HG03442 (cell line): ENCODE results near the gene BCAS3.

Source experiments
- ATAC-seq: cut with Tn5 transposase; IDR thresholded peaks from one replicate; pipeline ENCODE4 v1.9.1; 2021; ENCODE audit warnings: mild to moderate bottlenecking, moderate library complexity; ENCODE audit not compliant: unreplicated experiment

Gene BCAS3

DNA sequence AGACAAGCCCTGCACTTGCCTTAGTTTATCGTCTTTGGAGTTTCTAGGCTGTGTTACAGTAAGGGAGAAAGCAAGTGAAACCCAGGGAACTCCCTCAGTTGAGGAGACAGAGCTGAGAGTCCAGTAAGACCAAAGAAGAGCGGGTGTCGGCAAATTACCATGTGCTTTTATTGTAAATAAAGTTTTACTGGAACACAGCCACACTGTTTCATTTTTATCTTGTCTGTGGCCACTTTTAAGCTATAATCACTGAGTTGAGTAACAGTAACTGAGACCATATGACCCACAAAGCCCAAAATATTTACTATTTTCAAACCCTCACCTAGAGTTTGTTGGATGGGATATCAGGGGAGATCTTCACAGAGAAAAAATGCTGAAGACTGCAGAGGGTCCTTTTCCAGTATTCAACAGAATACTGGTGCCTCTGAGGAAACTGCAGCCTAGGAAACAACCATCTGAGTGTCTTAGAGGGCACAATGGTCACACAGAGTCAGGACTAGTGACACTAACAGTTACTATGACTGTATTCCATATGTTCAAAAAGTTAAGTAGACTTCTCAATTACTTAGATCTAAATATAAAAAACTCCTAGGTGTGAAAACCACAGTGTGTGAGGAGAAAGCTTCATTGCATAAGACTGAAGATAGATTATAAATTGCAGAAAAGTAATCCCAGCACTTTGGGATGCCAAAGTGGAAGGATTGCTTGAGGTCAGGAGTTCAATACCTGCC is 370.9 kb downstream of the BCAS3 start:
- no peak for ATAC-seq

DNA sequence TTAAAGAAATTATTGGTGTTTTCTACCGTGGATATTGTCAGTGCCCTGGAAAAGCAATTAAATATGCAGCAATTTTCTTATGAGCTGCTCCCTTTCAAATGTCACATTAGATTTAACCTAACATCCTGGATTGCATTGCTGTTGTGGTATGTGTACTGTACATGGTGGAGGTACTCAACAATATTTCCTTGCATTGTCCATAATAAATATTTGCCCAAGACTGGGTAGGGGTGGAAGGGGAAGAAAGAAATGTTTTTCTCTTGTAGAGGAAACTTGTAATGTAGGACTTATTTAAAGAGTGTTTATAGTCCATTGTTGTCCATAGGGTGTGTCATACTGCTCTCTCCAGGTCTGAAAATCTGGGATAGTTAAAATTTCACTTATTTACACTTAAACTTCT is 375.8 kb downstream of the BCAS3 start:
- ATAC-seq = no peak

DNA sequence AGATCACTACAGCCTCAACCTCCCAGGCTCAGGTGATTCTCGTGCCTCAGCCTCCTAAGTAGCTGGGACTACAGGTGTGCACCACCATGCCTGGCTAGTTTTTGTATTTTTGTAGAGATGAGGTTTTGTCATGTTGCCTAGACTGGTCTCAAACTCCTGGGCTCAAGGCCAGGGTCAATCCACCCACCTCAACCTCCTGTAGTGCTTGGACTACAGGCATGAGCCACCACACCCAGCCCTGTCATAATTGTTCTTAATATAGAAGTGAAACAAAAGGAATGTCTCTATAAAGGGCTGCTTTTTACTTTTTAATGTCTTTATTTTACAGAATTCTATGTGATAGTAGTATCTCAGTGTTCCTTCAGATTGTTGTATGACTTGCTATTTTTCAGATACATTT is 376.8 kb downstream of the BCAS3 start:
- no peak for ATAC-seq

DNA sequence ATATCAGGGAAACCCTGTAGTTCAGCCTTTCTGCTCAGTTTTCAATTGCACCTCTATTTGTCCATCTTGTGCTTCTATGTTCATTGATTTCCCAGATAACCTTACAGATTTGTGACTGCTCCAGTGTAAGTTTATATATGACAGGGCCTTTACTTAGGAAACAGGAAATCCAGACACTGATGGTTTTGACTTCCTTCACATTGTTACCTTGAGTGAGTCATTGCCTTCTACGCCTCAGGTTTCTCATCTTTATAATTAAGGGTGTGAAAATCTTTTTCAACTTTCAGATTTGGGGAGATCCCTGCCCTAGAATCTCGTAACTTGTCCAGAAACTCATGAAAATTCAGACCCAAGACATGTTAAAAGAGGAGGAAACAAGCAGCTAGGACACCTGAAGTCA is 379.6 kb downstream of the BCAS3 start:
- no peak for ATAC-seq

DNA sequence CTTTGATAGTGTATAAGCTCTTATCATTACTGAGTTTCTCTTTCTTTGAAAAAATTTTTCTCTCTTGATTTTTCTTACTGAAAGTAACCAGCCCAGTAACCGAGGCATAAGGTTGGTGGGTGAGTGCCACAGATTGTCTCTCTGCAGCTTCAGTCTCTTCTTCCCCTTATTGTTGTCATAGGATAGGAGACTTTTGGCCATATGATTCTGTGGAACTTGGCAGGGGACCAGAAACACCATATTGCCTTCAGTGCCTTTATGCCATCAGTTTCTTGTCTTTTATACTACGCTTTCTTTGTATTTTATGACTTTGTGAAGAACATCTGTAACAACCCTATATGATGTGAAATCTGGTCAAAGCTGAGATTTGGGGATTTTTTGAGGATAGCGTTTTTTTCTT is 380.4 kb downstream of the BCAS3 start:
- no peak for ATAC-seq

DNA sequence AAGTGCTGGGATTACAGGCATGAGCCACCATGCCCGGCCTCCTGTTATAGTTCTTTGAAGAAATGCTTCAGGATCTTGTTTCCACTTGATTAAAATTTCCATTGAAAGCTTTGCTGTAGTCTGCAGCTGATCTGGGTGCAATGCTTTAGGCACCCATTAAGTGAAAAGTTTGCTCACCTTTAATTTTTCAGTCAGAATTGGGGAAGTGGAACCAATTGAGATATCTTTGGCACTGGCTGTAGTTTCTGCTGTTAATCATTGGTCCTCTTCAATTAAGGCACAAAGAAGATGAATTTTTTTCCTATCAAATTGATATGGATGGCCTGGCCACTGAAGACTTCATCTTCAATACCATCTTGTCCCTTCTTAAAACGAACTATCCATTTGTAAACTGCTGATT is 385.9 kb downstream of the BCAS3 start:
- ATAC-seq = no peak

DNA sequence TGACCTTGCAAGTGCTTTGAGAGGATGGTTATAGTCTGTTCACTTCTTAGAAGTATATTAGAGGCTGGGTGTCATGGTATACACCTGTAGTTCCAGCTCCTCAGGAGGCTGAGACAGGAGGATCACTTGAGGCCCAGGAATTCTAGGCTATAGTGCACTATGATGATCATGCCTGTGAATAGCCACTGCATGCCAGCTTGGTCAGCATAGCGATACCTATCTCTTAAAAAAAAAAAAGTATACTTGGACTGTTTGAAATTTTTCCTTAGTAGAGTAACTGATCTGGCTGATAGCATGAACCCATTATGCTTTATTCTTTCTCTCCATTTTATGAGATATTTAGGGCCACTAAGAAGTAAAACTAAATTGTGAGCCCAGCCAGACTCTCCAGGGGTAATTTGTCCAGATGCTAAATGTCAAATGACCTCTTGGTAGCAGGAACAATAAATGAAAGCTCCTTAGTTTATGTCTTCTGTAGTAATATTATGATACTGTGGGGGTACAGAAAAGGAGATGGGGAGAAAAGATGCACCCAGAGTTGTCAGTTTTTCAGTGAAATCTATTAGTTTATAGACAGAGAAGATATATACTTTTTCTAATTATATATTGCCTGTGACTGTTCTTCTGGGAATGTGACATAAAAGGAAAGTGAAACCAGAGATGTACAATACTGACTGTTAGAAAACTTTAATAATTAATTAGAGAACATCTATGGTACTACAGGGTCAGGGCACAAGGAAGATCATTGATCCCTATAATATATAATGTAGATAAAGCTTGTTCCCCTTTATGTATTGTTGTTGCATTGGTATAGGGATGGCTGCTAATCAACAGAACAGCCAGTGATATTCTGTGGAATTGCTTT is 386.7 kb downstream of the BCAS3 start:
- ATAC-seq = no peak

DNA sequence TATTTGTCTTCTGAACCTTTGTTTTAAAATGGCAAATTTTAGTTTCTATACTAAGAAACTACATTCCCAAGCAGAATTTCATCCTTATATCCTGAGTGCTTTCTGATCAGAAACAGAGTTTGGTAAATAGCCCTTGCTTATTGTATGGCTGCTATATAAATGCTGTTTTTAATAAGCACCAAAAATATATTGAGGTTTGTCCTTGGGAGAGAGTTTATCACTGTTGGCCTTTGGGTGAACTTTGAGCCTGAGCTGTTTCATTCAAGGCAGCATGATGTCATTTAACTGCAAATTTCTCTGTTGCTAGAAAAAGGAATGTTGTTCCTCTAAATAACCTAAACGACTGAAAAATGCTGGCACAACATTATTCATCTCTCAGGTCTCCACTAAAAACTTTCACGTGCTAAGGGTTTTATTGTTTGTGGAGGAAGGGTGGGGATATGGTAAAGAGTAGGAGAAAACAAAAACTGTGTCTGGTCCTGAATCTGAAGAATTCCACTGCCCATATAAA is 387.7 kb downstream of the BCAS3 start:
- ATAC-seq = no peak

DNA sequence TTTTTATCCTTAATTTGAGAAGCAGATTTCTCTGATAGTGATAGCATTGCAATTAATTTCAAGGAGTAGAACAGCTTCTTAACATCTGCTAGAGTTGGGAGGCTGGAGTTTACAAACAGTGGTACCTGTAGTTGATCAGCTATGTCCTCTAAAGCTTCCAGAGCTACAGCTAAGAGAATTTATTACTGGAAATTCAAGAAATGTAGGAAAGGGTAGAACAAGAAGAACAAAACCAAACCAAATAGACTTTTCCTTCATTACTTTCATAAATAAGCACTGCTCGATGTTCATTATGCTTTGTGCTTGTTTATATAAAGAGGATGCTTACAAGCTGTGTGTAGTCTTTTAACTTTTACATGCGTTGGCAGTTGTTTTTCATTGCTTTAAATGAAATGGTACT is 388.4 kb downstream of the BCAS3 start:
- ATAC-seq = no peak

DNA sequence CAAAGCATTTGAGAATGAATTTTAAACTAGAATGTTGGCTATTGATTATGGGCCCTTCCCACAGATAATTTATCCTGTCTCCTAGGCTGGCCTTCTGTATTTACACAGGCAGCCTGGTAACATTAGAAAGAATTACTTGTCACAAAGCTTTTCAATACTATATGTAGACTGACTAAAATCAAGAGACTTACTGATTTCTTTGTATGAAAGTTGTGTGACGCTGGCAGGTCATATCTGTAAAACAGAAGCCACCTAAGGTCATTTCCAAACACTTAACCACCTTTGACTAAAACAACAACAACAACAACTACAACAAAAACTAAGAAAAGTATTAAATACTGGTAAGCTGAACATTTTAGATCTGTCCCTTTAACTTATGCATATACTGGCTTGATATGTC is 393.0 kb downstream of the BCAS3 start:
- ATAC-seq = no peak

DNA sequence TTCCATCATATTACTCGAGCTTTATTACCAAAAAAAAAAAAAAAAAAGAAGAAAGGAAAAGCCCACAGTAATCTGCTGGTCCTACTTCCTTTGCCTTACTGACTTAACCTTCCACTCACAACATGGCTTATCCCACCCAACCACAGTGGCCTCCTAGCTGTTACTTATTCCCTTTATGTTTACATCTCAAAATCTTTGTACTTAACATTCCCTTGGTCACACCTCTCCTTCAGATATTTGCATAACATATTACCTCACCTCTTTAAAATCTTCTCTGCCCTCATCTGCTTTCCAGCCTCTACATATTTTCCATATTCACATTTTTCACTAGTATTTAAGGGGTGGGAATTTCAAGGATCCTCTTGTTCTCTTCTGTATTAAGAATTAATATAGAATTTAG is 395.0 kb downstream of the BCAS3 start:
- ATAC-seq = no peak

DNA sequence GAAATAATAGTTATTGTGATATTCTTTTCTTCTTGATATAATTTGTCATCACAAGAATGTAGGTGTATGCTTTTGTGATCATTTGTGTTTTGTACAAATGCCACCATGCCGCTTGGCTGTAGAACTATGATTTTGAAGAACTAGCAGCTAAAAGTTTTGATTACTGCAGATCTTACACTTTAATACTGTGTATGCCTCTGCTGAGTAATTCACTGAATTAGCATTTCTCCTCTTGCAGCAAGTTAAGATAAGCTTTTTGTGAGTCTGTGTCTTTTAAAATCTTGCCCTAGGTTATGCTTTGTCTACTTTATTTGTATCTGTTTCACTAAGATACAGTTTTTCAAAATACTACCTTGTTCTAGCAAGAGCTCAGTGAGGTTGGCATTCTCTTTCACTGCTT is 395.5 kb downstream of the BCAS3 start:
- ATAC-seq = no peak

DNA sequence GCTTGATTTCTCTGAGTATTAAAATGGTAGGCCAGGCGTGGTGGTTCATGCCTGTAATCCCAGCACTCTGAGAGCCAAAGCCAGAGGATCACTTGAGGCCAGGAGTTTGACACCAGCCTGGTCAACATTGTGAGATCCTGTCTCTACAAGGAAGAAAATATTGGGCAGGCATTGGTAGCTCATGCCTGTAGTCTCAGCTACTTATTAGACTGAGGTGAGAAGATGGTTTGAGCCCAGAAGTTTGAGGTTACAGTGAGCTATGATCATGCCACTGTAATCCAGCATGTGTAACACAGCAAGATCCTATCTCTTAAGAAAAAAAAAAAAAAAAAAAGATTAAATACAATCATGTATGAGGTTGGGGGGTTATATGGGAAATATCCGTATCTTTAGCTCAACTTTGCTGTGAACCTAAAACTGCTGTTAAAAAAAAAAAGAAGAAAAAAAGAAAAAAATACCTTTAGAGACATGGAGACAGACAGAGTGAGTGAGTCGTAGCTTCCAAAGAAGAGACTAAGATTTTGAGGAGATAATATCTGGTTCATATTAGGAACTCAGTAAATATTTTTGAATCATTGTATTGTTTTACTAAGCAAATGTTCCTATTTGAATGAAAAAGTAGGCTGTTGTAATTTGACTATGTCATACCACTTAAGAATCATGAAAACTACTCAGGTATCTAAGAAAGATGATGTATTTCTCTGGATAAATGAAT is 396.3 kb downstream of the BCAS3 start:
- ATAC-seq = no peak

DNA sequence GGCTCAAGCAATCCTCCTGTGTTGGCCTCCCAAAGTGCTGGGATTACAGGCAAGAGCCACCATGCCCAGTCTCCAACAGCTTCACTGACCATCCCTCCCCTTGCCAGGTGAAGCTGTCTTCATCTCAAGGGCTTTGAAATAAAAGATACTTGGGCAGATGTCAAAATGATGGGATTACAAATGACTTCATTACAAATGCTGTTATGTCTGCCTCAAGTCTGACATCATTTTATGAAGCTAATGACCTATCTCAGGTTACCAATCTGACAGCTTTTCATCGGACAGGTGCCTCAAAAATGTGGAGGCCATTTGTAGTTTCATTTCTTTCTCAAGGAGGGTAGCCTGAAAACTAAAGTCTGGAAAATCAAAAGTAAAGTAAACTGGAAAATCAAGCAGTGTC is 398.3 kb downstream of the BCAS3 start:
- no peak for ATAC-seq

DNA sequence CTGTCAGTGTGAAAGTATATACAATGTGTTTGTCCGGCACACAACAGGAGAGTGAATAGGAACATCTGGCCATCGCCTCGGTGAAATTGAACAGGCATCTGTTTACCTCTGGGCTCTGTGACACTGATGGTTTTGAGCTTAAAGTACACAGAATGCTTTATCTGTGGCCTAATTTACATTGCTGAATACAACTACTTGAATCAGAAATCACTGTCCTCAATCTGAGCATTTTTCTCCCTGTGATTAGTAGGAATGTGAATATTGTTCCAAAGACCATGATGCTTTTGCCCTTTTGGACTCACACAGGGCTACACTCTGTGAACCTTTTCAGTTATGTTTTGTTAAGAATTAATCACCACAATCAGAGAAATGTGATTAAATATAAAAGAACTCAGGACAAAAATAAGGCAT is 399.0 kb downstream of the BCAS3 start:
- ATAC-seq = no peak

DNA sequence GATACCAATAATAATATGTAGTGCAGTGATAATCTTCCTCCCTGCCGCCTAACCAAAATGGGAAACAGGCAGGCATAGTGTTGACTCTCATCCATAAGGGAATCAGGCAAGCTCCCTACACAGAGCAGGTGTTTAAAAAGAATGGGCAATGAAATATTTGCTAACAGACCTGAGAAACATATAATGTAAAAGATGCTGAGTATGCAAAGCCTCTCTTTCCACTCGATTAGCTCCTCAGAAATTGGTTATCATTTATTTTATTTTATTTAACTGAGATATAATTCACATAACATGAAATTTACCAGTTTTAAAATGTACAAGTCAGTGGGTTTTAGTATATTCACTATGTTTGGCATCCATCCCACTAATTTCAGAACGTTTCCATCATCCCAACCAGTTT is 404.3 kb downstream of the BCAS3 start:
- ATAC-seq = no peak

DNA sequence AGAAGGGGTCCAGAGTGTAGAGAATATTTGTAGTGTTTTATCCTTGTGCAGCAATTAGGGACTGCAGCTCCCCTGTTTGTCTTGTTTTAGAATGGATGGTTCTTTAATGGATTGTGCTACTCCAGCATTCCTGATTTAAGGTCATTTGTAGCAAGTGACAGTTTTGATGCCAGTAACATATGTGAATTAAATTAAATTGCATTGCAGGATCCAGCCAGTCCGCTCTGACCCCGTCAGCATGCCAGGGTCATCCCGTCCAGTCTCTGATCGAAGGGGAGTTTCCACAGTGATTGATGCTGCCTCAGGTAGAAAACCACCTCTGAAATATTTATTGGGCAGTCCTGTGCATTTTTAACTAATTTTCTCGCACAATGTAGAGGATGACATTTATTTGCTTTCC is 406.6 kb downstream of the BCAS3 start:
- ATAC-seq = no peak

DNA sequence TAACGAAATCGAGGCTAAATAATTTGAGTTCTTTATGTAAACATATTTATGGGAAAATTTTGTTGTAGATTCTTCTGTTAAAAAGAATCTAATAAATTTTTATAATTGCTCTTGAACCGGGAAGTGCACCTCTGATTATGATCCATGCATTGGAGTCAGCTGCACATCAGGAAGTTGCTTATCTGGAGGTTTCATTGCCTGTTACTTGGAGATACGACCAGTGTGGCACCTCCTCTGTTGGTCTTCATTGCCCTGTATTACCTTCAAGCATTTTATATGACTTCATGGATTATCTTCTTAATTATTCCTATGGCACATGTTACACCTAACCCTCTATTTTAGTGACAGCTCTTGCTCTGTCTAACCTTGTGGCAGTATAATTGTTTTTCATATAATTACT is 409.4 kb downstream of the BCAS3 start:
- no peak for ATAC-seq

DNA sequence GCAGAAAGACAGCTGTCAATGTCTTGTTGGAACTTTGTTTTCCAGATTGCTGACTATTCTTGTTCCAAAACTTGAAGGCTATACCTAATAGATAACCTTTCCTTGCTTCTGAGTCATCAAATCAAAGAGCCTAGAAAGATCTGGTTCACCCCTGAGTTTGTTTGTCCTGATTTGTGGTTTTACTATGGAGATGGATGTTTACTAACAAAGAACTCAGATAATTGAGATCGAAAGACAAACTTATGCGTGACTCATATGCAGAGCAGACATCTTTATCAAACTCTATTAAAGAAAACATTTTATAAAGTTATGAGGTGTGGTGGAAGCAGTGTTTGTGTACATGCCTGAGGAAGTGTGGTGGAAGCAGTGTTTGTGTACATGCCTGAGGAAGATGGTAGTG is 410.9 kb downstream of the BCAS3 start:
- no peak for ATAC-seq

DNA sequence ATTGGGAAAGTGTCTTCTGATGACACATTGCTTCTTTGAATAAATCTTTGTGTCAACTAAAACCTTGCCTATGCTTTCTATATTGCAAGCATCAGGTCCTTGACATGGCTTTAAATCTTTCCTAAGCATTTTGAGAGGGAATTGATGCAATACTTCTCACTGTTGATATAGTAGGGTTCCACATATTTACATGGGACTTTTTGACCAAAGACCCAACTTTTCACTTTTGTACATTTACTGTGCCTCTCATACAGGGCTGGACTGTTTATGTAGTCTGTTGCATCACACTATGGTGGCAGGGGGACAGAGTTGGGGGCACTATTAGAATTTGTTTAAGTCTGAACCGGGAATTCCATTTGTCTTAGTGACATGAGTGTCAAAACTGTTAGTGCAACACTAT is 413.4 kb downstream of the BCAS3 start:
- ATAC-seq = no peak

DNA sequence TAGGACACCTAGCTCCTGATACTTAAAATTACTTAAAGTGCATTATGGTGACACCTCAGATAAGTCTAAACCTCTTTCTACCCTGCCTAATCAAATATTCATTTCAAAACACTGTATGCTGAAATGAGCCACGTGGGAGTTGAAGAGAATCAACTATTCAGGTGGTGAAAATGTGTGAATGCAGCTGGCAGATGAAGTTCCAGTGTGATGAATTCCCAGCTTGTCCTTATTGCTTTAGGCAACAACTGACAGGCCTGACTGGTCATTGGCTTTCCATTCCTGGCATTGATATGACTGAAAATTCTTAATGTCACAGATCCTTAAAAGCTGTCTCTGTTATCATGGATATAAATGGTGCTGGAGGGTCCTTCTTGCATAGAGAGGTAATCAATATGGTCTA is 420.1 kb downstream of the BCAS3 start:
- no peak for ATAC-seq

DNA sequence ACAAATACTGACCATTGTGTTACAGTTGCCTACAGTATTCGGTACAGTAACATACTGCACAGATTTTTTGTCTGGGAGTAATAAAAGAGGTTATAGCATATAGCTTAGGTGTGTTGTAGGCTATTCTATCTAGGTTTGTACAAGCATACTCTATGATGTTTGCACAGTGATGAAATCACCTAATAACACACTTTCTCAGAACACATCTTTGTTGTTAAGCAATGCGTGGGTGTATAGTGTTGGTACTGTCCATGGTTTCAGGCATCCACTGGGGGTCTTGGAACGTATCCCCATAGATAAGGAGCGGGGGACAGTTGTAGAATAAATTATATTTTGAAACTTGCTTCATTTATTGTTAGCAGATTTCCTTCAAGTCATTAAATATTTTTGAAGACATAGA is 428.7 kb downstream of the BCAS3 start:
- no peak for ATAC-seq
